Stimulated activated CD4-positive, alpha-beta T cell treated with anti-CD3 and anti-CD28 coated beads, Interleukin-4, amount 100 ng/mL, for 48 hours (primary cell): ENCODE results near the gene SPI1.
"Not testable (repeated sequence)": the region's sequence is repeated elsewhere in the genome, so short reads cannot be mapped to it uniquely, and the experiment has no call there.

Experiments used
- DNase-seq, 2 donors: peaks; one replicate each; pipeline ENCODE4 v3.0.0-alpha.2; 2020; ENCODE audit warnings: low read depth in 2 of 2

SPI1 gene

DNA sequence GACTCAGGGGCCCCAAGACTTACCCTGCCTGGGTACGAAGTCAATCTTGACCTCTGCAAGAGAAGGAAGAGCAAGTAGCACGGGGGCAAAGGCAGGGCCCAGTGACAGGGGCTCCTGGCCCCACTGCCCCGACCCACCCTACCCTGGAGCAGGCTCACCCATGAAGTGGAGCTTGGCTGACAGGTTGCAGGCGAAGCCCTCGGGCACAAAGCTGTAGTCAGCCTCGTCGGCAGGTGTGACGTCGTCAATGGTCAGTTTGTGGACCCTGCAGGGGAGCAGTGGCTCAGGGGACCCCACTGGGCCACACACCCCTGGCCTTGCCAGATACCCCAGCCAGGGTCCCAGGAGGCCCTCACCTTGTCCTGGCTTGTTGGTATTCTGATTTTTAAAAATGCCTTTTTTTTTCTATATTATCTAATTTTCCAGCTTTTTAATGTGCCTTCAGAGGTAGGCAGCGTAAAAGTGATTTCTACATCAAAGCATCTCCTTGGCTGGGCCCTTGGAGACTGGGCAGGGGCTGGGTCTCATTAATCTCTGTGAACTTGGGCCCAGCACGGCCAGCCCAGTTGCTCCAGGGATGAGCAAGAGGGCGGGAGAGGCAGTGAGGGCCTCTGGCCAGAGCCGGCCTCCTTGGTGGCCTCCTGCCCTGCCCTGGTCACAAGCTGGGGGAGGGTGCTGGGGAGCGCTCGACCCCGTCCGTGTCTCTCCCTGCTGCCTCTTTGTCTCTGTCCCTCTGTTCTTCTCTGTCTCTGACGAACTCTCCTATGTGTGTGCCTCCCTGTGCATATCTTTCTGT, 37.2 kb downstream of the SPI1 start:
- DNase-seq, result no peak

DNA sequence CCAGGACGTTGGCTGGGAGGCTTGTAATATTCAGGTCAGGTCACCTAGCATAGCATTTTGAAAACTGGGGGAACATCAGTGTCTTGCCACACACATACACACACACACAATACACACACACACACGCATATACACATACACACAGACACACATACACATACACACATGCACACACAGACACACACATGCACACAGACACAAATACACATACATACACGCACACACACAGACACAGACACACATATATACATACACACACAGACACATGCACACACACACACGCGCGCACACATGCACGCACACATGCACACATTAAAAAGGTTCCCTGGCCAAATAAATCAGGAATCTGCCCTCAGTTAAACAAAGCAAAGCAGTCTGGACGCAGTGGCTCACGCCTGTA, 38.3 kb downstream of the SPI1 start:
- DNase-seq, result no peak

DNA sequence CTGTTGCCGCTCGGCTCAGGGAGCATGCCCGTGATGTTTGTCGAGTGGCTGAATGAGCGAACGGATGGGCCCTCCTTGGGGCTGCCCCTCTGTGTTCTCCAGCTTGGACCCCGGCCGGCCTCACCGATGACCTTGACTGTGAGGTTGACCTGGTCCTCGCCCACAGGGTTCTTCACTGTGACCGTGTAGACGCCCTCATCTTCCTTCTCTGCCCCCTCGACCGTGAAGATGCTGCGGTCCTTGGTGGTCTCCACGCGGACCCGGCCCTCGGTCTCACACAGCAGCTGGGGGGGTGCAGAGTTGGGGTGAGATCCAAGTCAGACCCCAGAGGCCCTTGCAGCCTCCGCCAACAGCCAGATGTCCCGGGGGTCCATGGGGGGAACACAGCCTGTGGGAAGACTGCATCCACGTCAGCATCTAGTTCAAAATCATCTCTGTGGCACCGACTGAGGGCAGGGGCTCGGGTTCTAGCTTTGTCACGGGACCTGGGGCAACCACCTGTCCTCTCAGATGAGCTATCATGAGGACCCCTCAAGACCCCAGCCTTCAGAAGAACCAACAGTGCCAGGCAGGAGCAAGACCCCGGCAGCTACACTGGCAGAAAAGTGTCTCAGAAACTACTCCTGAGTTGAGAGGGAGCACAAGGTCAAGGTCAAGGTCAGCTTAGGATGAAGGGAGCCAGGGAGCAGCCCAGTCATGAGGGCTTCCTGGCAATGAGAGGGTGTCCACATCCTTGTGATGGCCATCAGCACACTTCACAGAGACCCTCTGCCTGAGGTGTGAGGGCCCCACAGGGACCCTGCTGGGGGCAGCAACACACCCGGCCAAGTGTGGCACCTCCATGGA, 39.7 kb downstream of the SPI1 start:
- DNase-seq, result no peak

DNA sequence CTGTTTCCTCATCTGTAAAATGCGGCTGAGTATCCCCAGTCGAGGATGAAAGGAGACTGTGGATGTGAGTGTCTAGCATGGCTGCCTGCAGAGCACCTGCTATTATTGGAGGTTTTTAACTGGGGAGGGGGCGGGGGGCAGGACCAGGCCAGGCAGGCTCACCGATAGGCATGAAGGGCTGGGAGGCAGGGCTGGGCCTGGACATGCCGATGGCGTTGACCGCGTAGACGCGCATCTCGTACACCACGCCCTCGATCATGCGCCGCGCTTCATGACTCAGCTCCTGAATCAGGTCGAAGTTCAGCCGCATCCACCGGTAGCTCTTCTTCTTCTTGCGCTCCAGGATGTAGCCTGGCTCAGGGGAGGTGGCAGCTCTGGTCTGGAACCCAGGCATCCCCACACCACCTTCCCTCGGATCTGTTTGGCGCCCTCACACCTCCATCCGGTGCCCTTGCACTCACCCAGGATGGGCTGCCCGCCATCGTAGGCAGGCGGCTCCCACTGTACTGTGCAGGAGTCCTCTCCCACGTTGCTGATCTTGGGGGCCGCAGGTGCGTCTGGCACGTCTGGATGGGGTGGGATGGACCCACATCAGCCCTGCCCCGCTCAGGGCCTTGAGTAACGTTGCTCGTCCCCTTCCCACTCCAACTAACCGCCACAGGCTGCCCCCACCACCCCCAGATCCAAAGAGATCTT, 41.0 kb downstream of the SPI1 start:
- no peak for DNase-seq

DNA sequence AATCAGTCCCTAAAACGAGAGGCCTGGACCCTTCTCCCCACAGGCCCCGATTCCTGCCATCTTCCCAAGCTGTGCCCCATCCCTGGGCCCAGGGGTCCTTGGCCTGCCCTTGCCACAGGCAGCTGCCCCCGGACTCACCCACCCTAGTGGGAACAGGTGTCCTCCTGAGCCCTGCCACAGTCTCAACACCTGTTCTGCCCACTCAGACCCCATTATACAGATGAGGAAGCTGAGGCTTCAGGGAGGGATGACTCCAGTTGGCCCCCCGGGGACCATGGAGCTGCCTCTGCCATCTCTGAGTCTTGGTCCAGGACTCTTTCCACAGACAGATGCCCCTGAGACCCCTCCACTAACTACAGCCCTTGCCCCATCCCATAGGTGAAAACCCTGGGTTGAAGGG, 41.8 kb downstream of the SPI1 start:
- no peak for DNase-seq

DNA sequence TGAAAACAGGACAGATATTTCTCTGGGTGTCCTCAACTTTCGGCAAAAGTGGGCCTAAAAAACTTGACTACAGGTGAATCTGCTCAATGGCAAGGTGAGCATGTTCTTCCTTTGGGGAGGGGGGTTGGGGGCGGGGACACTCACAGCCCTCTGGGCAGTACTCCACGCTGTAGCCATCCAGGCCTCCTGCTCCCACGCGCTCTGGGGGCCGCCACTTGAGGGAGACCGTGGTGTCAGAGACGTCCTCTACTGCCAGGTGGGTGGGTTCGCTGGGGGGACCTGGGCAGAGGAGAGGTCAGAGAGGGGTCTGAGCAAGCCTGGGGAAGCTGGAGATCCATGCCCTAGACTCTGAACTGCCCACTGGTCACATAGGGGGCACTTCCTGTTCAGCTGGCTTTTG, 42.6 kb downstream of the SPI1 start:
- DNase-seq, result no peak

DNA sequence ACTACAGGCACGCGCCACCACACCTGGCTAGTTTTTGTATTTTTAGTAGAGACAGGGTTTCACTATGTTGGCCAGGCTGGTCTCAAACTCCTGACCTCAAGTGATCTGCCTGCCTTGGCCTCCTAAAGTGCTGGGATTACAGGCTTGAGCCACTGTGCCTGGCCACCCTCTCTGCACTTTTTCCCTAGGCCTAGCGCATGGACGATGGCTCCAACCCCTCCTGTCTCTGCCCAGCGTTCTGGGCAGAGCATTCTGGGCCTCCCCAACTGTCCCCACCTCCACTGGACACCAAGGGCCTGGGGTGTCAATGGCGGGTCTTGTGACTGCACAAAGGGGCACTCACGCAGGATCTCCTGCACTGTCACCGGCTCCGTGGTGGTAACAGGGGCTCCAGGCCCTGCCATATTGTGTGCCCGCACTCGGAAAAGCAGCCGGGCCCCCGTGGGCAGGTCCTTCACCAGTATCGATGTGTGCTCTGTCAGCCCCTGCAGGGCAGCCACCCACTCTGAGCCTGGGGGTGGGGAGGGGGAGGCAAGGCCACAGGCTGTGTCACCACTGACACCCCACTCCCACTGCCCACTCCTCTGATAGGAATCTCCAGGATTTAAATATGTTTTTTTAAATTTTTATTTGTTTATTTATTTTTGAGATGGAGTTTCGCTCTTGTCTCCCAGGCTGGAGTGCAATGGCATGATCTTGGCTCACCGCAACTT, 43.5 kb downstream of the SPI1 start:
- DNase-seq, result not testable (repeated sequence)

DNA sequence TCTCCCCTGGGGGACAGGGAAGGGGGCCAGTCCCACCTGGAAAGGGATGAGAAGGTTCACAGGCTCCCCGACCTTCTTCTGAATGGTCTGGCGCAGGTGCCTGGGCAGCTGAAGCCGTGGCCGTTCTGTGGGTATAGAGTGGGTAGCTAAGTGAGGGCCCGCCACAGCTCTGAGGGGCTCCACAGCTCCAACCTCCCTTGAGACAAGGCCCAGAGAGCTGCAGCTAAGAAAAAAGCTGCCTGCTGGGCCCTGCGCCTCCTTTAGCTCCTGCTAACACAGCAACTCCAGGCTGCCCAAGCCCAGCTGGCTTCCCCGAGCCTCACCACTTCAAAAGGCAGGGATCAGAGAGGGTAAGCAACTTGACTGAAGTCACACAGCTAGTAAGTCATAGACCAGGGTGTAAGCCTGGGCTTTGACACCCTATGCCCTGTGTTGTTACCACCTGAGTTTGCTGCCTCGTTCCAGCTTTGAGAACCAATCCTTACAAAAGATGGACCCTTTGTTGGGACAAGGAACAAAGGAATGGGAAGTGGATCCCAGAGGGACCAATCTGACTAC, 44.4 kb downstream of the SPI1 start:
- DNase-seq, result no peak

DNA sequence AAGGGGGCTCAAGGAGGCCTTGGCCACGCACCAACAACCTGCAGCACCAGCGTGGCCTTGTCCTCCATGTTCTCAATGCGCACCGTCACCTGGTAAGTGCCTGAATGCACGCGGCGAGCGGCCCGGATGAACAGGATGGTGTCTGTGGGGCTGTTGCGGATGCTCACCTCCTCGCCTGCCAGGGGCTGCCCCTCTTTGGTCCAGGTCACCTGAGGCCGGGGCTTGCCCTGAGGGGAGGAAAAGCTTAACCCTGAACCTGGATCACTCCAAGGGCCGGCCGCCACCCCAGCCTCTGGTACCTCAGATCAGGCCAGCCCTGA, 44.9 kb downstream of the SPI1 start:
- DNase-seq, result no peak

DNA sequence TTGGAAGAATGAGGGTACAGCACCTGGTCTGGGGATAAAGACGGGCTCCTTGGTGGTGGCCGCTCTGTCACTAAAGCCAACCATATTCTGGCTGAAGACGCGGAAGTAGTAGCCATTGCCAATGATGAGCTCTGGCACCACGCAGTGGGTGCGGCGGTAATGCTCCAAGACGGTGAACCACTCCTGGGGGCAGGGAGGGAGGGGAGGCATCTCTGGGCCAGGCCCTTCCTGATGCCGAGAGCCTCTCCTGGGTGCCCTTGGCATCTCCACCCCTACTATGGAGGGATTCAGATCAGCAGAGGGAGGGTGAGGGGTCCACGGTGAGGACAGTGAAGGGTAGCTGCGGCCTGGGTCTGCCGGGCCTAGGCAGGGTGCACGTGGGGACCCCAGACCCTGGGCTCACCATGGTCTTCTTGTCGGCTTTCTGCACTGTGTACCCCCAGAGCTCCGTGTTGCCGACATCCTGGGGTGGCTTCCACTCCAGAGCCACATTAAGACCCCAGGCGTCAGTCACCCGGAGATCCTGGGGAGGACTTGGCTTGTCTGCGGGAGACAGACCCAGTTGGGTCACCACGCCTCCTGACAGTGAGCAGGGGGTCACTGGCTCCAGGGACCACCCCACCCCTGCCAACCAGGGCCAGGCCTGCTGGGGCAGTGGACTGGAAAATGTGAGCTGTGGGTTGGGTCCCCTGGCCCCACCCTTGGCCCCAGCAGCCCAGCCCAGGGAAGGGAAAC, 45.4 kb downstream of the SPI1 start:
- no peak for DNase-seq

DNA sequence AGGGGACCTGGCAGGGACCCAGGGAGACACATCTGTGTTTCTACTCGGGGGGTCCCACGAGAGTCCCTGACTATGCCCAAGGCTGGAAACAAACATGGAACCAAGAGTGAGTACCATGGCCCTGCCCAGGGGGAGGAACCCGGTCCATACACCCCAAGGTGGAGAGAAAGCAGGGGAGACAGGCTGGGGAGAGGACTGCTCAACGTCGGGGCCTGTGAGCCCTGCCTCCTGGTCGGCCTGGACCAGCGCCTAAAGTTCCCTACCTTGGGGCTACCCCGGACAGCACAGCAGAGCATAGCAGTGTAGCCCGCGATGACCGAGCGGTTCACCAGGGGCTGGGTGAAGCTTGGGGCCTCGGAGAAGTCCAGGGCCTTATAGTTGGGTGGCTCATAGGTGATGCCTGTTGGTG, 46.0 kb downstream of the SPI1 start:
- DNase-seq, result no peak

DNA sequence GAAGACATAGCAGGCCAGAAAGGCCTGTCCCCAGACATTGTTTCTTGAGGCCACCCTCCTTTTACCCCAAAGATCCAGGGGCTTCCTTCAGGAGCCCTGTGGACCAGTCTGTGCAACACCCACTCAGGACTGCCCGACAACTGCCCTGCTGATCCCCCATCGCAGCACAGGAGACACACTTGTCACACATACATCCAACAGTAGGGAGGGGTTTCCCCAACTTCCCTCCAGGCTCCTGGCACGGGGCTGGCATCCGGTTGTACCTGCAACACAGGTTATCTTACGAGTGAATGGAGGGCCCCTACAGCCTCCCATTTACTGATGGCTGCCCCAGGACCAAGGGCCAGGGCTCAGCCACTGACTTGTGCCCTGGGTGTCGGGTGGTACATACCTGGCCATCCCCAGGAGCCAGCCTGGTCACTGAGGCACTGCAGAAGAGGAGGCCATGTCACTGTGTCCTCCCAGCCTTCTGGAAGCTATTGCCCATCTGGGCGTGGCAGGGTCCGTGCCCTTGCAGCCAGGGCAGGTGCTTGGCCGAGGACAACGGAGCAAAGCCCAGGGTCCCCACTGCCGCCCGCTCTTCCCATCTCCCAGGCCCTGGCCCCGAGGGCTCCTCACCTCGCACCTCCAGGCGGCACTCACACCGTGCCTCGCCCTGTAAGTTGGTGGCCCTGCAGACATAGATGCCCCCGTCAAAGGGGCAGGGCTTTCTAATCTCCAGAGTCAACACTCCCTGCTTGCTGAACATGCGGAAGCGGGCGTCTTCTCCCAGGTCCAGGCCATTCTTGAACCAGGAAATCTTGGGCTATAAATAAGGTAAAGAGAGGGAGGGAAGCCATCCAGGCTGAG, 46.7 kb downstream of the SPI1 start:
- no peak for DNase-seq

DNA sequence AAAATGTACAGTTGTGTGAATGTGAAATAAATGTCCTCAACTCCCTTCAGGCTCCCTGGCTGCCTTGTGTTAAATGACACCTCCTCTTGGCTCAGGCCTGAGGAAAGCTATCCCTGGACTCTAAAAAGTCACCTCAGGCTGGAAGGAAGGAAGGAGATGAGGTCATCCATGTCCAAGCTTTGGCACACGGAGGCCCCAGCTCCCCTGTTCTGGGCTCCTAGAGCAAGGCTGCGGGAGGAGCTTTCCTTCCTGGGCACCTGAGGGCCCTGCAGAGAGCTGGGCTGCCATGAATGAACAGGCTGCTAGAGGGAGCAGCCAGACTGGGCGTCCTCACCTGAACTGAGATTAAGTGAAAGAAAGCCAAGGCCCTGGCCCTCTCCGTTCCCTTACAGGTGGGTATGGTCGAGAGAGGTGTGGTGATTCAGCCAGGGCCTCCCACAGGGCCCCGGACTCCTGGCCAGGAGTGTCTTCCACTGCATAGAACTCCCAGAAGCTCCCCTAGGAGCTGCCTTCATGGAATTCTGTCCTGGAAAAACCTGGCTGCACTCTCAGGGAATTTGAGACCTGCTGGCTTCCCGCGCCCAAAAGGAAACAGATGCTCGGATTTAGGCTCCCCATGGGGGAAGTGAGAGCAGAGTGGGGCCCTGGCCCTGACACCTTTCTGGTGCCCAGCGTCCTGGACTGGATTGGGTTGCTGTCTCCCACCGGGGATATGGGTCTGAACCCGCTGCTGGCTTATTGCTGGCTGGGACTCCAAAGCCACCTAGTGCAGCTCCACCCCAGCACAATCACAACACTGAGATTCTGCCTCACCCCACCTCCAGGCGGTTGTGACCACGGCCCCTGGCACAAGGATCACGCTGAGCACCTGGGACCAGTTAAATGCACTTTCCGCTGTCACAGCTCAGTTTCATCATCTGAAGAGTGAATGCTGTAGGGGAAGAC, 48.1 kb downstream of the SPI1 start:
- no peak for DNase-seq

DNA sequence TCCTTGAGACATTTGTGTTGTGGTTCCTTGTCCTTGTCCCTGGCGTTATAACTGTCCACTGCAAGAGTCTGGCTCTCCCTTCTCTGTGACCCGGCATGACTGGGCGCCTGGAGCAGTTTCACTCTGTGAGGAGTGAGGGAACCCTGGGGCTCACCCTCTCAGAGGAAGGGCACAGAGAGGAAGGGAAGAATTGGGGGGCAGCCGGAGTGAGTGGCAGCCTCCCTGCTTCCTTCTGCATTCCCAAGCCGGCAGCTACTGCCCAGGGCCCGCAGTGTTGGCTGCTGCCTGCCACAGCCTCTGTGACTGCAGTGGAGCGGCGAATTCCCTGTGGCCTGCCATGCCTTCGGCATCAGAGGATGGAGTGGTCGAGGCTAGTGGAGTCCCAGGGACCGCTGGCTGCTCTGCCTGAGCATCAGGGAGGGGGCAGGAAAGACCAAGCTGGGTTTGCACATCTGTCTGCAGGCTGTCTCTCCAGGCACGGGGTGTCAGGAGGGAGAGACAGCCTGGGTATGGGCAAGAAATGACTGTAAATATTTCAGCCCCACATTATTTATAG, 48.8 kb downstream of the SPI1 start:
- DNase-seq, result no peak

DNA sequence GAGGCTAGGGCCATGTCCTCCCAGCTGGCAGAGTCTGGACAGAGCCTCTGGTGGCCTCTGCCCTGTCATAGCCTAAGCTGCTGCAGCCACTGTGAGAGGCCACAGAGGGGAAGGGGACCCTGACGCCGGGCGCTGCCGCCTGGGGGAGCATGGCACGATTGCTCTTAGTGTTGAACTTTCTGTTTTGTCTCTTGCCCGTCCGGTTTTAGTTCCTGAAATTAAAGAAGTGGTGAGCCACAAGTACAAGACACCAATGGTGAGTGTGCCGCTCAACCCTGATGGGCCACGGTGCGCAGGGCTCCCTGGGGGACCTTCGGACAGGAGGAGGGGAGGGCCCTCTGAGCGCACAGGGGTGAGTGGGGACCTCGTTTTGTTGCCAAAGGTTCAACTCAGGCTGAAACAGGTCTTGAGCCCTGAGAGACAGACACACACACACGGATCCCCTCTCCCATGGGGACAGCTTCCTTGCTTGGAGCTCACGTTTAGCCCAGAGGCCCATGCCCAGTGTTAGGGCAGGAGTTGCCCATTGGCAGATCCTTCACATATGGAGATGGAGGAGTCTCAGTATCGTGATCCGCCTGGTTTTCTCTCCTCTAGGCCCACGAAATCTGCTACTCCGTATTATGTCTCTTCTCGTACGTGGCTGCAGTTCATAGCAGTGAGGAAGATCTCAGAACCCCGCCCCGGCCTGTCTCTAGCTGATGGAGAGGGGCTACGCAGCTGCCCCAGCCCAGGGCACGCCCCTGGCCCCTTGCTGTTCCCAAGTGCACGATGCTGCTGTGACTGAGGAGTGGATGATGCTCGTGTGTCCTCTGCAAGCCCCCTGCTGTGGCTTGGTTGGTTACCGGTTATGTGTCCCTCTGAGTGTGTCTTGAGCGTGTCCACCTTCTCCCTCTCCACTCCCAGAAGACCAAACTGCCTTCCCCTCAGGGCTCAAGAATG, 49.6 kb downstream of the SPI1 start:
- DNase-seq, result no peak

DNA sequence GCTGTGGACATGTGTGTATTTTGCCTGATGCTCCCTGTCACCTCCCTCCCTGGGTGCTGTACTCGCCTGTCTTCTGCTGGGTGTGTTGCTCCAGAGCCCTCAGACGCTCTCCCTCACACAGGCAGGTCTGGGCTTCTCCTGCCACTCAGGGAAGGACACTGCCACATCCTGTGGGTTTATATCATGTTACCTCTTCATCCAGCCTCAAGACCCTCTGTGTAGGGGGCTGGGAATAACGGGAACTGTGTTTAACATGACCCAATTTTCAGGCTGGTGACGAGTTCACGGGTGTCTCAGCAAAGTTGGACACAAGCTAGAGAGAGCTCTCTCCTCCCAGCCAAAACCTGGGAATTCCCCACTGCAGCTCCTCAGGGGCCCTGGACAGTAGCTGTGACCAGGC, 50.4 kb downstream of the SPI1 start:
- DNase-seq, result no peak

DNA sequence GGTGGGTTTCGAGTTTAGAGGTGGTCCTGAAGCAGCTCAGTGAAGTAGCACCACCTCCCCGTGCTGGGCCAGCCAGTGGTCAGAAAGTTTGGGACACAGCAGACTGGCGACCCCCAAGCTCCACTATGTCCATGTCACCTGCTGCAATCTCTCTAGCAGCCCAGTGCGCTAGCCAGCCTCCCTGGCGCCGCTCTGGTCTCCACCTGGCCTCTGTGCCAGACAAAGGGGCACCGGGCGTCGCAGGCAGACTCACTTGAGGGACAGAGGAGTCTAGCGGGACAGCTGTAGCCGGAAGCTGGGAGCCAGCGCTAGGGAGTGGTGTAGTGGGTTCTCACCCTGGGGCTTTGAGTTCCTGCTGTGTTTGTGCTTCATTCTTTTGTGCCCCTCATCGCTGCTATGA, 51.3 kb downstream of the SPI1 start:
- DNase-seq, result no peak

DNA sequence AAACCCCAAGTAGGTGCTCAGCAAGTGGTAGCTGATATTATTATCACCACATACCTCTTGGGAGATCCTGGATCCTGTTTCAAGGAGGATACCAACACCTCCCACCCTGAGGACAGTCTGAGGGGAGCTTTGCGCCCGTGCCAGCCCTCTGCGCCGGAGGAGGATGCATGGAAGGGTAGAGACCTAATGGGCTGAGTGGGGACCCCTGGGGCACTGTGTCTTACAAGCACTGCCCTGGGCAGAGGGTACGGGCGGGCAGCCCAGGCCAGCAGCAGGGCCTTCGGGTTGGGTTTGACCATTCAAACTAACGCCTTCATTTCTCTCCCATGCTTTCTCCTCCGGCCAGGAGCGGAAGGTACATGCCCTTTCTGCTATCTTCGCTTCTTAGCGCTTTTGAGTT, 52.1 kb downstream of the SPI1 start:
- no peak for DNase-seq
